Thoracic aorta (tissue), 2 donors: Measurements from ENCODE around the gene PCK1. TPM values are rescaled to one million over a fixed set of nuclear protein-coding genes. Genes with fewer than 3 reads are reported as not detected.

Experiments used
- ATAC-seq: fragments of 150-250 bp; one replicate; pipeline ENCODE4 v1.8.0; 2017; ENCODE audit warnings: low read depth; ENCODE audit not compliant: insufficient number of reproducible peaks, low FRiP score
- DNase-seq: peaks from one replicate; pipeline ENCODE4 v3.0.0-alpha.2; 2020; ENCODE audit warnings: low spot score
- H3K27ac ChIP-seq, 2 donors: fragments of 200-600 bp; sonication (generic); 1 replicate in 1 of 2; 2 replicates in 1 of 2; pipeline ENCODE4 v1.5.1; 2016; ENCODE audit warnings: mild to moderate bottlenecking in 2 of 2, moderate library complexity in 2 of 2
- H3K27me3 ChIP-seq: fragments of 200-600 bp; sonication (generic); replicated peaks from 2 replicates; pipeline ENCODE4 v1.6.0; 2016; ENCODE audit warnings: mild to moderate bottlenecking; ENCODE audit not compliant: insufficient read depth
- H3K36me3 ChIP-seq: fragments of 200-600 bp; sonication (generic); one replicate; pipeline ENCODE4 v1.5.1; 2016
- H3K4me1 ChIP-seq, 2 donors: fragments of 200-600 bp; sonication (generic); 1 replicate in 1 of 2; 2 replicates in 1 of 2; pipeline versions ENCODE4 v1.5.1 to v1.6.0; 2016; ENCODE audit warnings: low read depth in 2 of 2, mild to moderate bottlenecking in 1 of 2; ENCODE audit not compliant: control insufficient read depth in 1 of 2
- H3K4me3 ChIP-seq: fragments of 200-600 bp; sonication (generic); 2 replicates; pipeline ENCODE4 v1.5.1; 2016; ENCODE audit warnings: mild to moderate bottlenecking
- H3K9me3 ChIP-seq: fragments of 200-600 bp; sonication (generic); 2 replicates; pipeline ENCODE4 v1.5.1; 2016
- CTCF ChIP-seq: fragments of 200-600 bp; sonication (generic); IDR thresholded peaks from one replicate; pipeline ENCODE4 v1.5.1; 2019; ENCODE audit warnings: antibody characterized with exemption
- total RNA-seq, 2 donors: library from RNA; depleted of rRNA; stranded (reverse); fragments of >200 nt; gene quantifications; one replicate each; pipeline versions ENCODE4 v1.1.0 to v1.2.3, GENCODE V29; 2016

The PCK1 gene
- total RNA-seq, 2 donors from 2014 or later = 0.56 to 4.2 TPM

DNA sequence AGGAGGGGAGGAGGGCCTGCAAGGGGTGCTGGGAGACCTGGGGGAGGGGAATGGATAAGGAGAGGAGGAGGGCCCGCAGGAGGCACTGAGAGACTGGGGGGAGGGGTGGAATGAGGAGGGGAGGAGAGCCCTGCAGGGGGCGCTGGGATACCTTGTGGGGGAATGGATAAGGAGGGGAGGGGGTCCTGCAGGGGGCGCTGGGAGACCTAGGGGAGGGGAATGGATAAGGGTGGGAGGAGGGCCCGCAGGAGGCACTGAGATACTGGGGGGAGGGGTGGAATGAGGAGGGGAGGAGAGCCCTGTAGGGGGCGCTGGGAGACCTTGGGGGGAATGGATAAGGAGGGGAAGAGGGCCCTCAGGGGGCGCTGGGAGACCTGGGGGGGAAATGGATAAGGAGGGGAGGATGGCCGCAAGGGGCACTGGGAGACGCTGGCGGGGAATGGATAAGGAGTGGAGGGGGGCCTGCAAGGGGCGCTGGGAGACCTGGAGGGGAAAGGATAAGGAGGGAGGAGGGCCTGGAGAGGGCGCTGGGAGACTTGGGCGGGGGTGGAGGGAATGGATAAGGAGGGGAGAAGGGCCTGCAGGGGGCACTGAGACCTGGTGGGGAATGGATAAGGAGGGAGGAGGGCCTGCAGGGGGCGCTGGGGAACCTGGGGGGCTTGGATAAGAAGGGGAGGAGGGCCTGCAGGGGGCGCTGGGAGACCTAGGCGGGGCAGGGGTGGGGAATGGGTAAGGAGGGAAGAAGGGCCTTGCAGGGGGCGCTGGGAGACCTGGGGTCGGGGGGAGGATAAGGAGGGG, 34.6 kb upstream of the PCK1 start:
- TF ChIP-seq CTCF = no peak
- DNase-seq = no peak
- H3K27me3 ChIP-seq = no peaks in the 10 kb centered on the region
- H3K4me1 ChIP-seq = no peaks in the 10 kb centered on the region
- H3K36me3 ChIP-seq = no peaks in the 10 kb centered on the region
- no peak overlapping the region for H3K4me3 ChIP-seq
- H3K9me3 ChIP-seq = no peaks in the 10 kb centered on the region
- ATAC-seq = no peak
- H3K27ac ChIP-seq = no peak overlapping the region

GRCh38 chr20:57526885-57527460, 33.9 kb upstream of the PCK1 start:
- ATAC-seq = no peak
- no peaks in the 10 kb centered on the region for H3K4me1 ChIP-seq
- no peak for TF ChIP-seq CTCF

DNA sequence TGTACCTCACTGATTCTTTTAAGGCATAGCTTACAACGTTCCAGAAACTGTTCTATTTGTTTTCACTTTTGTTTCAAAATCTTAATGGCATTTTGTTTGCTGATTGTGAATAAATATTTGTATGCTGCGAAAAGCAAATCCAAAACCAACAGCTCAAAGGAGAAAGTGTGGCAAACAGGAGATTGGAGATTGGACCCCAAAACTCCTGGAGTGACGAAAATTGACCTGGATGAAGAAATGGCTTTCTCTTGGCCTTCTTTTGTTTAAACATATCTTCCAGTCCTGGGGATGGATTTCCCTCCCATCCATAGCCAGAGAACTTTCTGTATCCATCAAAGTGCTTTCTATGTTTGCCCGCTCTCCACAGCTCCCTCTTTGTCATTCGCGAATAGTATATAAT, 33.2 kb upstream of the PCK1 start:
- TF ChIP-seq CTCF = no peak

More at GRCh38 chr20:57526885-57527460, 33.9 kb upstream of the PCK1 start:
- Histone ChIP-seq H3K27ac (no peak overlapping the region), H3K27me3 (no peaks in the 10 kb centered on the region), H3K36me3 (no peaks in the 10 kb centered on the region), H3K9me3 (no peaks in the 10 kb centered on the region), H3K4me3 (no peak overlapping the region)
- DNase-seq = no peak

GRCh38 chr20:57528148-57528547, 32.8 kb upstream of the PCK1 start:
- no peak for TF ChIP-seq CTCF

More for the DNA sequence above, 33.2 kb upstream of the PCK1 start:
- Histone ChIP-seq H3K4me3 (no peak overlapping the region), H3K4me1 (no peaks in the 10 kb centered on the region), H3K27me3 (no peaks in the 10 kb centered on the region), H3K9me3 (no peaks in the 10 kb centered on the region), H3K27ac (no peak overlapping the region), H3K36me3 (no peaks in the 10 kb centered on the region)
- no peak for DNase-seq
- ATAC-seq = no peak

DNA sequence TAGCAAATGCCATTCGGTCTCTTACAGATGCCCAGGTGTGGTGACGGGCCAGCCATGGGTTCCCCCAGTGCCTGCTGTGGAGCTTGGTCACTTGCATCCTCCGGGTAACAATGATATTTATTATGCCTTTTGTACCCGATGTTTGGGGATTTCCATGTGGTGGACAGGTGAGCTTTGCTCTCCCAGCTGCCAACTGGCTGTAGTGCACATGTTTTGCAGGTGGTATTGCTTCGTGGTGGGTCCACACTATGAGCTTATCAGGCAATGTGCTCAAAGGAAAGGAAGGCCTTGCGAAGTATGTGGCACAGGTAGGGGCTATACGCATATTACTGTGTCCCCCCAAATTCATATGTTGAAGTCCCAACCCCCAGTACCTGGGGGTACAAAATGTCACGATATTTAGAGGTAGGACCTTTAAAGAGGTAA, 31.7 kb upstream of the PCK1 start:
- Histone ChIP-seq H3K9me3 (peaks cover 6% of the 10 kb centered on the region), H3K27me3 (no peaks in the 10 kb centered on the region), H3K4me3 (no peak overlapping the region), H3K27ac (no peak overlapping the region), H3K4me1 (no peaks in the 10 kb centered on the region), H3K36me3 (no peaks in the 10 kb centered on the region)
- no peak for ATAC-seq
- TF ChIP-seq CTCF = no peak
- no peak for DNase-seq

More at GRCh38 chr20:57528148-57528547, 32.8 kb upstream of the PCK1 start:
- Histone ChIP-seq H3K27me3 (no peaks in the 10 kb centered on the region), H3K36me3 (no peaks in the 10 kb centered on the region), H3K4me3 (no peak overlapping the region), H3K27ac (no peak overlapping the region), H3K9me3 (peaks cover 3% of the 10 kb centered on the region), H3K4me1 (no peaks in the 10 kb centered on the region)
- ATAC-seq (no peak), DNase-seq (no peak)
